ENCODE measurements around the gene PBX3.

The PBX3 gene

GRCh38 chr9:125942125-125942524 is 195.0 kb downstream of the PBX3 start:
- no peak for DNase-seq

GRCh38 chr9:125943831-125944230 is 196.7 kb downstream of the PBX3 start:
- no peak for DNase-seq

- DNase-seq: no peak
Measured at GRCh38 chr9:125946397-125946796, 199.2 kb downstream of the PBX3 start.

- no peak for DNase-seq
Measured at GRCh38 chr9:125948887-125949596, 201.9 kb downstream of the PBX3 start.

- no peak for DNase-seq
Measured at GRCh38 chr9:125949703-125950460, 202.7 kb downstream of the PBX3 start.

GRCh38 chr9:125950880-125951471 is 203.8 kb downstream of the PBX3 start:
- no peak for DNase-seq

GRCh38 chr9:125953314-125954019 is 206.3 kb downstream of the PBX3 start:
- no peak for DNase-seq

- DNase-seq: no peak
Measured at GRCh38 chr9:125956102-125956501, 208.9 kb downstream of the PBX3 start.

- no peak for DNase-seq
Measured at GRCh38 chr9:125959315-125959714, 212.1 kb downstream of the PBX3 start.

- DNase-seq: peak in 10 of 56 donors; percentile 4 to 41 (median 10)
Measured at GRCh38 chr9:125959951-125960619, 212.9 kb downstream of the PBX3 start.

- no peak for DNase-seq
Measured at GRCh38 chr9:125960626-125961025, 213.5 kb downstream of the PBX3 start.

GRCh38 chr9:125961072-125961471 is 213.9 kb downstream of the PBX3 start:
- peak in 17 of 56 donors; percentile 3 to 49 (median 18) for DNase-seq

GRCh38 chr9:125963932-125964331 is 216.8 kb downstream of the PBX3 start:
- DNase-seq: no peak

- no peak for DNase-seq
Measured at GRCh38 chr9:125964702-125965225, 217.6 kb downstream of the PBX3 start.

GRCh38 chr9:125965477-125965876 is 218.3 kb downstream of the PBX3 start:
- DNase-seq: no peak

- DNase-seq: no peak
Measured at GRCh38 chr9:125966466-125966865, 219.3 kb downstream of the PBX3 start.

GRCh38 chr9:125966959-125967711 is 220.0 kb downstream of the PBX3 start:
- no peak for DNase-seq

GRCh38 chr9:125968714-125969374 is 221.7 kb downstream of the PBX3 start:
- DNase-seq: no peak

GRCh38 chr9:125969462-125969861 is 222.3 kb downstream of the PBX3 start:
- DNase-seq: no peak

- no peak for DNase-seq
Measured at GRCh38 chr9:125969868-125970267, 222.7 kb downstream of the PBX3 start.
